ENCODE results near the gene TMEM217.

The TMEM217 gene

GRCh38 chr6:37205175-37205996 is 52.6 kb downstream of the TMEM217 start:
- H3K36me3 ChIP-seq (ENCODE audit: insufficient read depth, low read length) = no peaks in the 10 kb centered on the region
- no peak overlapping the region for H2AFZ ChIP-seq (ENCODE audit: low read length)
- no peaks in the 10 kb centered on the region for H4K20me1 ChIP-seq (ENCODE audit: insufficient read depth, low read length)
- H3K4me2 ChIP-seq (ENCODE audit: low read length) = no peak overlapping the region
- no peak for TF ChIP-seq CTCF (IDR thresholded peaks at IDR 0.05; ENCODE audit: low read length)
- TF ChIP-seq EZH2 (IDR thresholded peaks at IDR 0.05; ENCODE audit: borderline replicate concordance, low read length) = no peak
- H3K27ac ChIP-seq (ENCODE audit: low read depth, low read length, poor library complexity, severe bottlenecking) = no peak overlapping the region
- H3F3A ChIP-seq (ENCODE audit: insufficient read depth, low read length) = no peaks in the 10 kb centered on the region
- H3K27me3 ChIP-seq (ENCODE audit: insufficient read depth, low read length) = no peaks in the 10 kb centered on the region
- H3K4me3 ChIP-seq (ENCODE audit: low read depth, low read length, poor library complexity, severe bottlenecking) = no peak overlapping the region
- H3K79me2 ChIP-seq (ENCODE audit: insufficient read depth, low read length) = no peaks in the 10 kb centered on the region
- H3K9me3 ChIP-seq (ENCODE audit: low read length) = no peaks in the 10 kb centered on the region
- no peaks in the 10 kb centered on the region for H3K9me2 ChIP-seq (ENCODE audit: low read depth, low read length)
- H3K4me1 ChIP-seq (ENCODE audit: insufficient read depth, low read length, severe bottlenecking) = peaks cover 9% of the 10 kb centered on the region
- no peak overlapping the region for H3K9ac ChIP-seq (ENCODE audit: low read length)

GRCh38 chr6:37204014-37204751 is 53.8 kb downstream of the TMEM217 start:
- H3K27me3 ChIP-seq (ENCODE audit: insufficient read depth, low read length) = no peaks in the 10 kb centered on the region
- H3F3A ChIP-seq (ENCODE audit: insufficient read depth, low read length) = no peaks in the 10 kb centered on the region
- no peak overlapping the region for H3K4me2 ChIP-seq (ENCODE audit: low read length)
- H3K36me3 ChIP-seq (ENCODE audit: insufficient read depth, low read length) = no peaks in the 10 kb centered on the region
- H3K4me1 ChIP-seq (ENCODE audit: insufficient read depth, low read length, severe bottlenecking) = peaks cover 9% of the 10 kb centered on the region
- TF ChIP-seq EZH2 (IDR thresholded peaks at IDR 0.05; ENCODE audit: borderline replicate concordance, low read length) (no peak), CTCF (IDR thresholded peaks at IDR 0.05; ENCODE audit: low read length) (no peak)
- H4K20me1 ChIP-seq (ENCODE audit: insufficient read depth, low read length) = no peaks in the 10 kb centered on the region
- no peaks in the 10 kb centered on the region for H3K9me3 ChIP-seq (ENCODE audit: low read length)
- H3K79me2 ChIP-seq (ENCODE audit: insufficient read depth, low read length) = no peaks in the 10 kb centered on the region
- no peak overlapping the region for H3K9ac ChIP-seq (ENCODE audit: low read length)
- no peak overlapping the region for H3K27ac ChIP-seq (ENCODE audit: low read depth, low read length, poor library complexity, severe bottlenecking)
- H2AFZ ChIP-seq (ENCODE audit: low read length) = no peak overlapping the region
- no peaks in the 10 kb centered on the region for H3K9me2 ChIP-seq (ENCODE audit: low read depth, low read length)
- no peak overlapping the region for H3K4me3 ChIP-seq (ENCODE audit: low read depth, low read length, poor library complexity, severe bottlenecking)

- Histone ChIP-seq H3K27me3 (ENCODE audit: insufficient read depth, low read length) (no peaks in the 10 kb centered on the region), H4K20me1 (ENCODE audit: insufficient read depth, low read length) (no peaks in the 10 kb centered on the region), H3K36me3 (ENCODE audit: insufficient read depth, low read length) (no peaks in the 10 kb centered on the region), H2AFZ (ENCODE audit: low read length) (no peak overlapping the region), H3K9me3 (ENCODE audit: low read length) (no peaks in the 10 kb centered on the region), H3K4me2 (ENCODE audit: low read length) (no peak overlapping the region), H3K9me2 (ENCODE audit: low read depth, low read length) (no peaks in the 10 kb centered on the region), H3K9ac (ENCODE audit: low read length) (no peak overlapping the region), H3K4me3 (ENCODE audit: low read depth, low read length, poor library complexity, severe bottlenecking) (no peak overlapping the region), H3K4me1 (ENCODE audit: insufficient read depth, low read length, severe bottlenecking) (peaks cover 9% of the 10 kb centered on the region), H3K27ac (ENCODE audit: low read depth, low read length, poor library complexity, severe bottlenecking) (no peak overlapping the region), H3F3A (ENCODE audit: insufficient read depth, low read length) (no peaks in the 10 kb centered on the region), H3K79me2 (ENCODE audit: insufficient read depth, low read length) (no peaks in the 10 kb centered on the region)
- no peak for TF ChIP-seq EZH2 (IDR thresholded peaks at IDR 0.05; ENCODE audit: borderline replicate concordance, low read length)
- no peak for TF ChIP-seq CTCF (IDR thresholded peaks at IDR 0.05; ENCODE audit: low read length)
Observed at GRCh38 chr6:37202788-37203491, 55.0 kb downstream of the TMEM217 start.

Measured in OCI-LY1 (cell line).